Right lobe of liver (tissue), 4 donors: Measurements from ENCODE around the gene ADGRV1.

Experiments used
- POLR2A ChIP-seq: fragments of 450-650 bp; IDR thresholded peaks from one replicate; pipeline ENCODE4 v1.6.1; 2017; ENCODE audit warnings: antibody characterized with exemption, mild to moderate bottlenecking
- TF ChIP-seq, protein P1 (sequence below), 4 donors: fragments of 200-600 bp in 3 of 4; fragments of 450-650 bp in 1 of 4; IDR thresholded peaks; one replicate each; pipeline versions ENCODE4 v1.5.1 to v1.8.0; 2016 to 2022; ENCODE audit warnings: antibody characterized with exemption in 4 of 4, mild to moderate bottlenecking in 2 of 4
- donor health status: DM: no; HTN: no; CAD: no.
- donor health status: DM: no; HTN: no; CAD: no.
- donor health status: DM: no; HTN: yes; CAD: no.

DNA sequence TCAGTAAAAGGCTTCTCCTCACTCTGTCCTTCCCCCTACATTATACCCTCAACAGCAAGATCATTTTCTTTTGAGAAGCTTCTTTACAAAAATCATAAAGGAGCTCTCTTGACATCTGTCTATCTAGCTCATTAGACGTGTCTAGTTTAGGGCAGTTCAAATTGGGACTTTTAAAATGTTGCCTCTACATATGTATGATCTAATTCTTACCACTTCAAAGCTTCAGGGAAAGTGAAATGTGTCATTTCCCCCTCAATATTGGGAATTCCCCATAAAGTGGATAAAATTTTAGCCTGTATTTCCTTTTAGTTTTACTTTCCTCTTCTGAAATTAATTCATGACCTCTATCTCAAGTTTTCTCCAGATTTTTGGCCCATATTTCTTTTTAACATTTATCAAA lies 500.8 kb downstream of the ADGRV1 start:
- TF ChIP-seq, protein P1, sequence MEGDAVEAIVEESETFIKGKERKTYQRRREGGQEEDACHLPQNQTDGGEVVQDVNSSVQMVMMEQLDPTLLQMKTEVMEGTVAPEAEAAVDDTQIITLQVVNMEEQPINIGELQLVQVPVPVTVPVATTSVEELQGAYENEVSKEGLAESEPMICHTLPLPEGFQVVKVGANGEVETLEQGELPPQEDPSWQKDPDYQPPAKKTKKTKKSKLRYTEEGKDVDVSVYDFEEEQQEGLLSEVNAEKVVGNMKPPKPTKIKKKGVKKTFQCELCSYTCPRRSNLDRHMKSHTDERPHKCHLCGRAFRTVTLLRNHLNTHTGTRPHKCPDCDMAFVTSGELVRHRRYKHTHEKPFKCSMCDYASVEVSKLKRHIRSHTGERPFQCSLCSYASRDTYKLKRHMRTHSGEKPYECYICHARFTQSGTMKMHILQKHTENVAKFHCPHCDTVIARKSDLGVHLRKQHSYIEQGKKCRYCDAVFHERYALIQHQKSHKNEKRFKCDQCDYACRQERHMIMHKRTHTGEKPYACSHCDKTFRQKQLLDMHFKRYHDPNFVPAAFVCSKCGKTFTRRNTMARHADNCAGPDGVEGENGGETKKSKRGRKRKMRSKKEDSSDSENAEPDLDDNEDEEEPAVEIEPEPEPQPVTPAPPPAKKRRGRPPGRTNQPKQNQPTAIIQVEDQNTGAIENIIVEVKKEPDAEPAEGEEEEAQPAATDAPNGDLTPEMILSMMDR (IDR thresholded peaks at IDR 0.05), result no peak
- no peak for TF ChIP-seq POLR2A
